ENCODE measurements around the gene GRM3.

Gene GRM3

DNA sequence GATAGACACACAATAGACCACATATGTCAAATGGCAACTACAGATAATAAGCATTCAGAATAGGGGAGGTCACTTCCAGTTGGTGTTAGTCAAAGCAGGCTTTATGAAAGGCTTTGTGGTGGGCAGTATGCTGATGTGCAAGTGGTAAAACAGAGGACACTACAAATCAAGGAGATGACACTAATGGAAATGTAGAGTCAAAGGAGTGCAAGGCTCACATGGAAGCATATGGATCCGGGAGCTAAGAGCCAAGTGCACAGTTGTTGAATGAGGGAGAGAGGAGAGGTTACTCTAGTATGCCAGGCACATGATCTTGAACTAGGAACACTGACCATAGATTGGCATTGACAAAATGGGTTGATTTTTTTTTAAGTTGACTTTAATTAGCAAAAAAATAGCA, 62.7 kb downstream of the GRM3 start:
- no peak for DNase-seq

DNA sequence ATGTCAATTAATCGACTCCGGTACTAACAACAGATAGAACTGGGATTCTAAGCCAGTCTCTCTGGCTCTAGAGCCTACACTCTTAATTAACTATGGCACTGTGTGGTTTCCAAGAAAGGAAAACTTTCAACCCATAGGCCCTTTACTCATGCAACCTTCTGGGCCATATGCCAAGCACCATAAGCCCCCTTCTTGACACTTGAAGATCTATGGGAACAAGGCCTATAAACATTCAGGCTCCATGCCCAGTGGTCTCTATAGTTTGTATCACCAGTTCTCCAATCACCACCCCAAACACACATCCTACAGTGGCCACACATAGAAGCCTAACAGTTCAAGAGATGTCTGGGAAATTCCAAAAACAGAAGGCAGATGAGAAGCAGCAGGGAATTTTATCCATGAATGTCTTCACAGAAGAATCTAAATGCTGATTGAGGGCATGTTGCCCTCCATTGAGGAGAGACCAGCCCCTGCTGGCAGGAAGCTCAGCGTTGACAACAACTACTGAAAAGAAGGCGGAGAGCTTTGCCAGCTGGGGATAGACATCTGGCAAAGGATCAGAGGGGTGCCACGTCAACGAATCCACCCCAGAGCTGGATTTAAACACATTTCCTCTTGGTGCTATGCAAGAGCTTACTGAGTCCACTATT, 64.4 kb downstream of the GRM3 start:
- DNase-seq = no peak

DNA sequence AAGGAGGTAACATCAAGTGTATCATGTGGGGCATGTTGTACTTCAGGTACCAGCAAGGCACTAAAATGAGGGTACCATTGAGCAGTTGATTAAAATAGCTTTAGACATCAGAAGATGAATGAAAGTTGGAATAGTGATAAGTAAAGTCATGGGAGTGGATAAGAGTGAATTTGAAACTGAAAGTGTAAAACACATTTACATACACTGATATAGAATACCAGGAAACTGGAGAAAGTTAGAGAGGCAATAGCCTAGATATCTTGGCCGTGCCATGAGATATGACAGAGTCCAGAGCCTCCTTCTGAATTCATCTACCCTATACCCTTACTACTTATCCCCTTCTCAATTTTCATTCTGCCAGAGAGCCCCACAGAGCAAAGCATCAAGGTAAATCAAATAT, 76.6 kb downstream of the GRM3 start:
- no peak for DNase-seq

DNA sequence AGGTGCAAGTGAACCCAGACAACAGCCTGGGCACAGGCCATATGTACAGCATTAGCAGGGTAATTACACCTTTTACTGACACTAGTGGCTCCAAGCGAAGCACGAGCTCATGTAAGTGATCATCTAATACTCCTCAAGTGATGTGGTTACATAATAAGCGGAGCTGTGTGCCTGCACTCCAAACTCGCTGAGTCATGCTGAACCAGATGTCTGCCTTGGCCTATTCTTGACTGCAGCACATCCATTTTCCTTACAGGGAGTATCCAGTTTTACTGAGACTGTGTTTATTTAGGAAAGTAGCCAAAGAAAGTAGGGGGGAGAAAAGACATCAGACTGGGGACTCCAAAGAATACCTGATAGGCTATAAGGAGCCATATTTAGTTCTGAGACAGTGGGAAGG, 90.1 kb downstream of the GRM3 start:
- DNase-seq = no peak

- no peak for DNase-seq
Measured at GRCh38 chr7:86745013-86745745, 101.5 kb downstream of the GRM3 start.

GRCh38 chr7:86747698-86748097, 104.0 kb downstream of the GRM3 start:
- no peak for DNase-seq

DNA sequence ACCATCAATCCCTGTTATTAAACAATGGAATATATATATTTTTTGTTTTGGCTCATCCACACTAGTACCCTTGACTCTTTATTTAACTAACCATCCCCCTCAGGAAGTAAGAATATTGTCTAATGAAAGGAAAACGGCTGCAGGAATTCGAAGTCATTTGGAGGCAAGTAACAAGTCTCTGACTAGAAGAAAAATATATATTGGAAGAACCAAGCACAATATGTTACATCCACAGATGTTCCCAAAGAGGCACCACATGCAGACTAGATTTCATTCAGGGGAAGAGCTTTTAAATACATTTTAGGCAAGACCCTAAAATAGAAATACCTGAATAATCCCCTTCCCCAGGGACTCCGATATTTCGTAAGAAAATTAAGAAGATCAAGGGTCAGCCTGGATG, 104.5 kb downstream of the GRM3 start:
- DNase-seq = no peak

- no peak for DNase-seq
Measured at GRCh38 chr7:86748843-86749719, 105.4 kb downstream of the GRM3 start.

GRCh38 chr7:86749741-86750665, 106.3 kb downstream of the GRM3 start:
- DNase-seq = no peak

GRCh38 chr7:86760236-86760635, 116.5 kb downstream of the GRM3 start:
- DNase-seq = no peak

DNA sequence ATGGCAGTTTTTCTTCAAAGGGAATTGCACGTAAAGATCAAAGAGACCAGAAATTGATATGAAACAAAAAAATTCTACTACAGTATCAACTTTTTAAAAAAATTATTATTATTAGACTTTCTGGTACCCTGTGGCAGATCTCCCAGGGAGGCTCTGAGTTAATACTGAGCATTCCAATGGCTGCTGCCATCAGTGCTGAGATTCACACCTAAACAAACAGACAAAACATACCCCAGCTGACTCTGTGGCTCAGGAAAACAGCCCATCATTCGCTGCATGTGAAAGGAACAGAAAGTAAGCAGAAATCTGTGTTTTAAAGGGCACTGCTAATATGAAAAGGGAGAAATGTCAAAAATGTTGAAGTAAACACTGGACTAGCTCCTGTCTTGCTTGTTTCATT, 118.4 kb downstream of the GRM3 start:
- DNase-seq = no peak

DNA sequence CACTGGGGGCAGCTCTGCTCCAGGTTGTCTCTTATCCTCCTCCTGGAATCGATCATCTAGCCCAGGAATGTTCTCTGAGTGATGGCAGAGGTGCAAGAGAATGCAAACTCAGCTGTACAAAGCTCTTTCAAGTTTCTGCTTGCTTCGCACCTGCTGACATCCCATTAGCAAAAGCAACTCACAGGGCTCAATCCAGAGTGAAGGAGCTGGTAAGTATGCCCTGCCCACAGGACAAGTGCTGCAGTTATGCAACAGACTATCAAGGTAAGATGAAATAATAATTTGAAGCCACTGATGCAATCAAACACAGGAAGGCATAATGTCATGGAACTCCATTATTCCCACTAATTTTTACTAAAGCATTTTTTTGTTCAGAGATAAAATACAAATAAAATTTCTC, 122.2 kb downstream of the GRM3 start:
- no peak for DNase-seq

- DNase-seq = no peak
Measured at GRCh38 chr7:86768394-86768793, 124.7 kb downstream of the GRM3 start.

- no peak for DNase-seq
Measured at GRCh38 chr7:86768967-86769760, 125.5 kb downstream of the GRM3 start.

- no peak for DNase-seq
Measured at GRCh38 chr7:86773309-86773708, 129.6 kb downstream of the GRM3 start.

GRCh38 chr7:86775203-86775602, 131.5 kb downstream of the GRM3 start:
- DNase-seq = no peak

GRCh38 chr7:86776136-86776535, 132.4 kb downstream of the GRM3 start:
- no peak for DNase-seq

DNA sequence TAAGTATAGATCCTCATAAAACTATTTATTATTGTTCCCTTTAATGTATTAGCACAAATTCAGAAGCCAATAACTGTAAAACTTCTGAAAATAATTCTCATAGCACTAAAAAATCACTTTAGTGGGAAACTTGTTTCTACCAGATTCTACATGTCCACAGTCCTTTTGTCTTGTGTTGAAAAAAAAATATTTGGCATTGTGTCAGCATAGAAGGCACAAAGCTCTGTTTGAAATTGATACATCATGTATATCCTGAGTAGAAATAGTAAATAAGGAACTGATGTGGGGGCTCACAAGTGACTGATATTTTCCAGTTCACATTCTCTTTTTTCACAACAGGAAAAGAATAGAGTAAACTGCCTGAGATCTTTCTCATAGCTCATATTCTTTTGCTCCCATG, 134.6 kb downstream of the GRM3 start:
- no peak for DNase-seq

- no peak for DNase-seq
Measured at GRCh38 chr7:86784765-86785164, 141.1 kb downstream of the GRM3 start.

- DNase-seq = no peak
Measured at GRCh38 chr7:86785641-86786040, 141.9 kb downstream of the GRM3 start.

DNA sequence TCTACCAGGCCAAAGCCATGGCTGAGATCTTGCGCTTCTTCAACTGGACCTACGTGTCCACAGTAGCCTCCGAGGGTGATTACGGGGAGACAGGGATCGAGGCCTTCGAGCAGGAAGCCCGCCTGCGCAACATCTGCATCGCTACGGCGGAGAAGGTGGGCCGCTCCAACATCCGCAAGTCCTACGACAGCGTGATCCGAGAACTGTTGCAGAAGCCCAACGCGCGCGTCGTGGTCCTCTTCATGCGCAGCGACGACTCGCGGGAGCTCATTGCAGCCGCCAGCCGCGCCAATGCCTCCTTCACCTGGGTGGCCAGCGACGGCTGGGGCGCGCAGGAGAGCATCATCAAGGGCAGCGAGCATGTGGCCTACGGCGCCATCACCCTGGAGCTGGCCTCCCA, 142.7 kb downstream of the GRM3 start:
- DNase-seq = no peak

GRCh38 chr7:86788948-86789347, 145.2 kb downstream of the GRM3 start:
- DNase-seq = no peak

Data from effector CD8-positive, alpha-beta T cell (primary cell).